Activated naive CD4-positive, alpha-beta T cell treated with anti-CD3 and anti-CD28 coated beads, Interleukin-2, amount 10 ng/mL, durations not matched to agents 7 days and 5 days (primary cell): ENCODE measurements around the gene NAA25.

Experiments
- CTCF ChIA-PET: fragments of 350-600 bp; sonication (Branson Sonifier 250); formaldehyde crosslinking; loops from one replicate; lab custom pipeline; 2021; ENCODE audit warnings: antibody characterized with exemption; lab: Charles Lee
- DNase-seq: peaks from one replicate; pipeline ENCODE4 v3.0.0-alpha.2; 2020
- H3K27ac Mint-ChIP-seq: one replicate; pipeline ENCODE4 v1.8.0; 2021; ENCODE audit warnings: mild to moderate bottlenecking, moderate library complexity, mixed read lengths
- H3K27me3 Mint-ChIP-seq: one replicate; pipeline ENCODE4 v1.8.0; 2021; ENCODE audit warnings: mild to moderate bottlenecking, mixed read lengths
- H3K36me3 Mint-ChIP-seq: one replicate; pipeline ENCODE4 v1.8.0; 2021; ENCODE audit warnings: mixed read lengths
- H3K4me1 Mint-ChIP-seq: one replicate; pipeline ENCODE4 v1.8.0; 2021; ENCODE audit warnings: mixed read lengths
- H3K4me3 Mint-ChIP-seq: one replicate; pipeline ENCODE4 v1.8.0; 2021; ENCODE audit warnings: mild to moderate bottlenecking, moderate library complexity, mixed read lengths
- H3K9me3 Mint-ChIP-seq: one replicate; pipeline ENCODE4 v1.8.0; 2021; ENCODE audit warnings: mixed read lengths

The NAA25 gene

GRCh38 chr12:111981987-111982386 is 126.6 kb downstream of the NAA25 start:
- CTCF ChIA-PET = no interaction called here
- Mint-ChIP-seq H3K4me3 (no peak overlapping the region), H3K9me3 (no peaks in the 10 kb centered on the region), H3K27me3 (no peaks in the 10 kb centered on the region), H3K27ac (no peak overlapping the region), H3K36me3 (peaks cover 29% of the 10 kb centered on the region), H3K4me1 (peaks cover 10% of the 10 kb centered on the region)
- DNase-seq = no peak

DNA sequence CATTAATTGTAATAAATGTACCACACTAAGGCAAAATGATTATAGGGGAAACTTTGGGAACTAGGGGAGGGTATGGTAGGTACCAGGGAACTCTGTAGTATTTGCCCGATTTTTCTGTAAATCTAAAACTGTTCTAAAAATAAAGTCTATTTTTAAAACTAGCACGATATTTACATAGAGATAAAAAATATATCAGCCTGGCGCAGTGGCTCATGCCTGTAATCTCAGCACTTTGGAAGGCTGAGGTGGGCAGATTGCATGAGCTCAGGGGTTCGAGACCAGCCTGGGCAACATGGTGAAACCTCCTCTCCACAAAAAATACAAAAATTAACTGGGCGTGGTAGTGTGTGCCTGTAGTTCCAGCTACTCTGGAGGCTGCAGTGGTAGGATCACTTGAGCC is 128.0 kb downstream of the NAA25 start:
- Mint-ChIP-seq H3K36me3 (peaks cover 27% of the 10 kb centered on the region), H3K27me3 (no peaks in the 10 kb centered on the region), H3K27ac (no peak overlapping the region), H3K4me3 (no peak overlapping the region), H3K4me1 (peaks cover 14% of the 10 kb centered on the region), H3K9me3 (no peaks in the 10 kb centered on the region)
- CTCF ChIA-PET = interaction anchor here (1.2 kb wide), 3 partner anchors 8 to 421 kb away, joined by 3 to 5 read pairs (median 3); no protein-coding TSS in a partner anchor
- no peak for DNase-seq

GRCh38 chr12:111978545-111978944 is 130.0 kb downstream of the NAA25 start:
- no peaks in the 10 kb centered on the region for H3K27me3 Mint-ChIP-seq
- H3K4me3 Mint-ChIP-seq = no peak overlapping the region
- H3K9me3 Mint-ChIP-seq = no peaks in the 10 kb centered on the region
- H3K36me3 Mint-ChIP-seq = peaks cover 21% of the 10 kb centered on the region
- H3K4me1 Mint-ChIP-seq = peaks cover 14% of the 10 kb centered on the region
- CTCF ChIA-PET = no interaction called here
- no peak overlapping the region for H3K27ac Mint-ChIP-seq
- no peak for DNase-seq

DNA sequence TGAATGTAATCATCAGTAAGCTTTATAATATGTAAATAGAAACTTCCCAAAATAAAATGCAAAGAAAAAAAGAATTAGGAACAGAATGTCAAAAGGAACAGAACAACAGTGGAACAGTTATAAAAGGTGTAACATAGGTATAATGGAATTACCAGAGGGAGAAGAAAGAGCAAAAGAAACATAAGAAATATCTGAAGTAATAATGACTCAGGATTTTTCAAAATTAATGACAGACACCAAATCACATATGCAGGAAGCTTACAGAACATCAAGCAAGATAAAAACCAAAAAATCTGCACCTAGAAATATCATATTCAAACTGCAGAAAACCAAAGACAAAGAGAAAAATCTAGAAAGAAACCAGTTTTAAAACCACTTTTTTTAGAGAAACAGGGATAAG is 131.7 kb downstream of the NAA25 start:
- H3K27ac Mint-ChIP-seq = no peak overlapping the region
- no peaks in the 10 kb centered on the region for H3K9me3 Mint-ChIP-seq
- no peak overlapping the region for H3K4me3 Mint-ChIP-seq
- no peak for DNase-seq
- H3K4me1 Mint-ChIP-seq = peaks cover 14% of the 10 kb centered on the region
- CTCF ChIA-PET = interaction anchor here (0.6 to 1.3 kb wide), 2 partner anchors 37 to 42 kb away, joined by 4 to 5 read pairs; no protein-coding TSS in a partner anchor
- no peaks in the 10 kb centered on the region for H3K27me3 Mint-ChIP-seq
- H3K36me3 Mint-ChIP-seq = peaks cover 29% of the 10 kb centered on the region
